Ecto neural progenitor cell (in vitro differentiated cells): Measurements from ENCODE around the gene UBE2E1.
"Not testable (repeated sequence)": the region's sequence is repeated elsewhere in the genome, so short reads cannot be mapped to it uniquely, and the experiment has no call there.

ENCODE experiments used
- DNase-seq: peaks from one replicate; pipeline ENCODE4 v3.0.0-alpha.2; 2018; ENCODE audit warnings: low spot score

Gene UBE2E1

GRCh38 chr3:23880703-23881339, 75.1 kb downstream of the UBE2E1 start:
- no peak for DNase-seq

- DNase-seq, result not testable (repeated sequence)
Measured at GRCh38 chr3:23881993-23882392, 76.2 kb downstream of the UBE2E1 start.

GRCh38 chr3:23882487-23882918, 76.7 kb downstream of the UBE2E1 start:
- DNase-seq, result no peak

GRCh38 chr3:23884481-23884880, 78.7 kb downstream of the UBE2E1 start:
- DNase-seq, result no peak

- DNase-seq, result no peak
Measured at GRCh38 chr3:23885210-23885609, 79.5 kb downstream of the UBE2E1 start.

GRCh38 chr3:23886311-23886710, 80.6 kb downstream of the UBE2E1 start:
- no peak for DNase-seq

- no peak for DNase-seq
Measured at GRCh38 chr3:23888617-23889228, 83.0 kb downstream of the UBE2E1 start.

GRCh38 chr3:23889386-23889785, 83.6 kb downstream of the UBE2E1 start:
- no peak for DNase-seq

GRCh38 chr3:23889950-23890349, 84.2 kb downstream of the UBE2E1 start:
- no peak for DNase-seq

GRCh38 chr3:23894254-23895061, 88.7 kb downstream of the UBE2E1 start:
- DNase-seq, result no peak

GRCh38 chr3:23895181-23895580, 89.4 kb downstream of the UBE2E1 start:
- no peak for DNase-seq

- DNase-seq, result no peak
Measured at GRCh38 chr3:23900744-23901143, 95.0 kb downstream of the UBE2E1 start.

GRCh38 chr3:23904545-23904944, 98.8 kb downstream of the UBE2E1 start:
- DNase-seq, result no peak

GRCh38 chr3:23909341-23909740, 103.6 kb downstream of the UBE2E1 start:
- DNase-seq, result no peak

GRCh38 chr3:23911397-23911796, 105.6 kb downstream of the UBE2E1 start:
- no peak for DNase-seq

- DNase-seq, result not testable (repeated sequence)
Measured at GRCh38 chr3:23912335-23912734, 106.6 kb downstream of the UBE2E1 start.

GRCh38 chr3:23913182-23913581, 107.4 kb downstream of the UBE2E1 start:
- no peak for DNase-seq

- no peak for DNase-seq
Measured at GRCh38 chr3:23913873-23914743, 108.4 kb downstream of the UBE2E1 start.

- no peak for DNase-seq
Measured at GRCh38 chr3:23915537-23916108, 109.9 kb downstream of the UBE2E1 start.

- no peak for DNase-seq
Measured at GRCh38 chr3:23916152-23916885, 110.6 kb downstream of the UBE2E1 start.
